Upper lobe of left lung (tissue), 4 donors: ENCODE measurements around the gene SEMA3A.

Experiments
- CTCF ChIP-seq, 6 experiments: fragments of 450-650 bp in 4 of 6; fragments of 200-600 bp in 2 of 6; sonication (generic) in 2 of 6; IDR thresholded peaks; one replicate each; pipeline ENCODE4 v1.5.1; 2016 to 2019; ENCODE audit warnings: antibody characterized with exemption in 6 of 6
- POLR2A ChIP-seq, 4 donors: fragments of 450-650 bp; IDR thresholded peaks; one replicate each; pipeline ENCODE4 v1.5.1; 2016 to 2017; ENCODE audit warnings: antibody characterized with exemption in 4 of 4, mild to moderate bottlenecking in 2 of 4
- POLR2AphosphoS5 ChIP-seq, 2 donors: sonication (generic); formaldehyde crosslinking; IDR thresholded peaks; one replicate each; pipeline ENCODE4 v1.5.1; 2017; ENCODE audit warnings: antibody characterized with exemption in 2 of 2

- TF ChIP-seq CTCF (IDR thresholded peaks at IDR 0.05) (no peak), POLR2AphosphoS5 (IDR thresholded peaks at IDR 0.05) (no peak), POLR2A (IDR thresholded peaks at IDR 0.05) (no peak)
Measured at GRCh38 chr7:84105586-84105985, 89.0 kb downstream of the SEMA3A start.
